ENCODE data around the gene TNFSF15. TPM values are rescaled to one million over a fixed set of nuclear protein-coding genes. Genes with fewer than 3 reads are reported as not detected.

Gene TNFSF15
- total RNA-seq, 1 donor from 2014 or later, result 0.22 TPM

- Mint-ChIP-seq H3K27ac (no peak overlapping the region), H3K4me1 (peaks cover 7% of the 10 kb centered on the region), H3K4me3 (no peak overlapping the region), H3K36me3 (ENCODE audit: low read depth) (no peaks in the 10 kb centered on the region), H3K27me3 (no peaks in the 10 kb centered on the region), H3K9me3 (no peaks in the 10 kb centered on the region)
- ATAC-seq (ENCODE audit: low read depth), result no peak
- intact Hi-C loops (cut with micrococcal nuclease), result no loop called here
- TF ChIP-seq CTCF (IDR thresholded peaks at IDR 0.05), result no peak
- ChIA-PET POLR2A (no interaction called here), CTCF (no interaction called here)
- DNase-seq, result no peak
Observed at GRCh38 chr9:114791312-114791711, 14.5 kb downstream of the TNFSF15 start.

- no peak for ATAC-seq (ENCODE audit: low read depth)
- no peak overlapping the region for H3K27ac Mint-ChIP-seq
- intact Hi-C loops (cut with micrococcal nuclease), result no loop called here
- POLR2A ChIA-PET, result no interaction called here
- H3K9me3 Mint-ChIP-seq, result no peaks in the 10 kb centered on the region
- TF ChIP-seq CTCF (IDR thresholded peaks at IDR 0.05), result no peak
- H3K27me3 Mint-ChIP-seq, result no peaks in the 10 kb centered on the region
- peaks cover 14% of the 10 kb centered on the region for H3K4me1 Mint-ChIP-seq
- H3K4me3 Mint-ChIP-seq, result no peak overlapping the region
- no peak for DNase-seq
- CTCF ChIA-PET, result no interaction called here
- H3K36me3 Mint-ChIP-seq (ENCODE audit: low read depth), result no peaks in the 10 kb centered on the region
Observed at GRCh38 chr9:114790521-114790920, 15.3 kb downstream of the TNFSF15 start.

- Mint-ChIP-seq H3K4me1 (peaks cover 30% of the 10 kb centered on the region), H3K9me3 (no peaks in the 10 kb centered on the region), H3K36me3 (ENCODE audit: low read depth) (no peaks in the 10 kb centered on the region), H3K27ac (no peak overlapping the region), H3K27me3 (no peaks in the 10 kb centered on the region), H3K4me3 (no peak overlapping the region)
- no peak for TF ChIP-seq CTCF (IDR thresholded peaks at IDR 0.05)
- CTCF ChIA-PET, result no interaction called here
- DNase-seq (no peak), ATAC-seq (ENCODE audit: low read depth) (no peak)
- POLR2A ChIA-PET, result no interaction called here
- intact Hi-C loops (cut with micrococcal nuclease), result no loop called here
Observed at GRCh38 chr9:114789006-114789405, 16.8 kb downstream of the TNFSF15 start.

- Mint-ChIP-seq H3K27me3 (no peaks in the 10 kb centered on the region), H3K36me3 (ENCODE audit: low read depth) (no peaks in the 10 kb centered on the region), H3K9me3 (no peaks in the 10 kb centered on the region), H3K4me1 (peaks cover 39% of the 10 kb centered on the region), H3K27ac (no peak overlapping the region), H3K4me3 (no peak overlapping the region)
- no peak for DNase-seq
- CTCF ChIA-PET, result no interaction called here
- no peak for ATAC-seq (ENCODE audit: low read depth)
- intact Hi-C loops (cut with micrococcal nuclease), result no loop called here
- no peak for TF ChIP-seq CTCF (IDR thresholded peaks at IDR 0.05)
- POLR2A ChIA-PET, result no interaction called here
Observed at GRCh38 chr9:114787781-114788498, 17.9 kb downstream of the TNFSF15 start.

- DNase-seq, result no peak
- CTCF ChIA-PET, result no interaction called here
Observed at GRCh38 chr9:114787214-114787613, 18.6 kb downstream of the TNFSF15 start.

More at GRCh38 chr9:114787214-114787613, 18.6 kb downstream of the TNFSF15 start:
- ATAC-seq (ENCODE audit: low read depth), result no peak
- H3K27ac Mint-ChIP-seq, result no peak overlapping the region
- no peak for TF ChIP-seq CTCF (IDR thresholded peaks at IDR 0.05)
- no peaks in the 10 kb centered on the region for H3K36me3 Mint-ChIP-seq (ENCODE audit: low read depth)
- H3K4me3 Mint-ChIP-seq, result no peak overlapping the region
- no peaks in the 10 kb centered on the region for H3K27me3 Mint-ChIP-seq
- no peaks in the 10 kb centered on the region for H3K9me3 Mint-ChIP-seq
- intact Hi-C loops (cut with micrococcal nuclease), result no loop called here
- POLR2A ChIA-PET, result no interaction called here
- H3K4me1 Mint-ChIP-seq, result peaks cover 44% of the 10 kb centered on the region
